CD4-positive, CD25-positive, alpha-beta regulatory T cell (primary cell): Measurements from ENCODE around the gene VSTM4. TPM values are rescaled to one million over a fixed set of nuclear protein-coding genes. Genes with fewer than 3 reads are reported as not detected.
A peak's percentile ranks its signal among the peaks of the same experiment; 100 is the strongest.

Experiments
- ATAC-seq, 2 donors: fragments of 150-1000 bp; cut with Tn5 transposase; one replicate each; pipeline ENCODE4 v1.10.0; 2021; ENCODE audit warnings: low read depth in 2 of 2, moderate number of reproducible peaks in 2 of 2, moderate library complexity in 1 of 2
- DNase-seq, 3 donors: peaks; one replicate each; pipeline versions ENCODE4 v3.0.0 to v3.0.0-alpha.2; 2012 to 2022; ENCODE audit warnings: mixed read lengths in 1 of 3
- H3K27ac ChIP-seq: one replicate; pipeline ENCODE4 v1.7.0; 2013; ENCODE audit warnings: mild to moderate bottlenecking, low read length; ENCODE audit not compliant: insufficient read depth, poor library complexity, severe bottlenecking
- H3K27me3 ChIP-seq: one replicate; pipeline ENCODE4 v1.7.0; 2013; ENCODE audit warnings: low read length; ENCODE audit not compliant: control insufficient read depth, insufficient read depth
- H3K36me3 ChIP-seq: one replicate; pipeline ENCODE4 v1.7.0; 2013; ENCODE audit warnings: mild to moderate bottlenecking, low read length, moderate library complexity; ENCODE audit not compliant: control insufficient read depth, insufficient read depth
- H3K4me1 ChIP-seq: 2 replicates; pipeline ENCODE4 v1.7.0; 2013; ENCODE audit warnings: mild to moderate bottlenecking, low read length; ENCODE audit not compliant: insufficient read depth, control insufficient read depth, poor library complexity, severe bottlenecking
- H3K4me3 ChIP-seq: one replicate; pipeline ENCODE4 v1.7.0; 2013; ENCODE audit warnings: low read depth, mild to moderate bottlenecking, low read length, moderate library complexity
- H3K9me3 ChIP-seq, 2 experiments: 1 replicate in 1 of 2; 2 replicates in 1 of 2; pipeline ENCODE4 v1.7.0; 2013; ENCODE audit warnings: low read length in 2 of 2, mild to moderate bottlenecking in 1 of 2, moderate library complexity in 1 of 2; ENCODE audit not compliant: control insufficient read depth in 2 of 2
- H3K27ac Mint-ChIP-seq, 3 donors: one replicate each; pipeline ENCODE4 v1.8.0; 2020 to 2022; ENCODE audit warnings: mild to moderate bottlenecking in 3 of 3, mixed read lengths in 3 of 3, moderate library complexity in 2 of 3
- H3K27me3 Mint-ChIP-seq: one replicate; pipeline ENCODE4 v1.8.0; 2022; ENCODE audit warnings: mild to moderate bottlenecking, mixed read lengths
- H3K36me3 Mint-ChIP-seq: one replicate; pipeline ENCODE4 v1.8.0; 2020; ENCODE audit warnings: mixed read lengths
- H3K4me1 Mint-ChIP-seq, 4 donors: one replicate each; pipeline ENCODE4 v1.8.0; 2020 to 2022; ENCODE audit warnings: mixed read lengths in 4 of 4, mild to moderate bottlenecking in 1 of 4
- H3K4me3 Mint-ChIP-seq, 4 donors: one replicate each; pipeline ENCODE4 v1.8.0; 2020 to 2022; ENCODE audit warnings: mild to moderate bottlenecking in 4 of 4, mixed read lengths in 4 of 4, moderate library complexity in 3 of 4
- H3K9me3 Mint-ChIP-seq, 7 donors: one replicate each; pipeline ENCODE4 v1.8.0; 2020 to 2022; ENCODE audit warnings: mixed read lengths in 7 of 7, mild to moderate bottlenecking in 3 of 7, moderate library complexity in 2 of 7
- polyA plus RNA-seq, 4 donors: library from polyadenylated mRNA; unstranded; fragments of 300-500 nt; fragmentation: Illumina TruSeq; gene quantifications; one replicate each; pipeline ENCODE4 v1.2.3, GENCODE V29; 2021
- total RNA-seq: library from RNA; stranded (reverse); gene quantifications from one replicate; pipeline ENCODE4 v1.2.3, GENCODE V29; 2022

Gene VSTM4
- total and polyA plus RNA-seq, 5 donors from 2014 or later, result 0.05 TPM; not detected in 4

GRCh38 chr10:49081547-49082275 lies 33.6 kb downstream of the VSTM4 start:
- H3K27me3 Mint-ChIP-seq, result no peaks in the 10 kb centered on the region
- H3K4me1 Mint-ChIP-seq, result no peaks in the 10 kb centered on the region
- DNase-seq (no peak), ATAC-seq (no peak)
- Histone ChIP-seq H3K4me1 (no peaks in the 10 kb centered on the region), H3K9me3 (peaks cover 3 to 5% of the 10 kb centered on the region in 2 experiments), H3K27me3 (no peaks in the 10 kb centered on the region), H3K36me3 (no peaks in the 10 kb centered on the region), H3K4me3 (no peak overlapping the region), H3K27ac (no peak overlapping the region)
- no peak overlapping the region for H3K4me3 Mint-ChIP-seq
- H3K36me3 Mint-ChIP-seq, result no peaks in the 10 kb centered on the region
- H3K27ac Mint-ChIP-seq, result no peak overlapping the region
- peaks cover 0 to 6% (median 2%) of the 10 kb centered on the region in 7 donors for H3K9me3 Mint-ChIP-seq

- Mint-ChIP-seq H3K4me1 (peaks cover 0 to 2% (median 0%) of the 10 kb centered on the region in 4 donors), H3K36me3 (no peaks in the 10 kb centered on the region), H3K27ac (no peak overlapping the region), H3K27me3 (no peaks in the 10 kb centered on the region), H3K9me3 (peaks cover 0 to 3% (median 0%) of the 10 kb centered on the region in 7 donors), H3K4me3 (no peak overlapping the region)
- Histone ChIP-seq H3K36me3 (no peaks in the 10 kb centered on the region), H3K4me3 (no peak overlapping the region), H3K27me3 (no peaks in the 10 kb centered on the region), H3K9me3 (no peaks in the 10 kb centered on the region), H3K27ac (no peak overlapping the region), H3K4me1 (no peaks in the 10 kb centered on the region)
- ATAC-seq (no peak), DNase-seq (no peak)
These were observed 34.4 kb downstream of the VSTM4 start for GRCh38 chr10:49080965-49081364.

- Mint-ChIP-seq H3K4me3 (no peak overlapping the region), H3K27me3 (no peaks in the 10 kb centered on the region), H3K36me3 (no peaks in the 10 kb centered on the region), H3K9me3 (peaks cover 0 to 4% (median 0%) of the 10 kb centered on the region in 7 donors), H3K4me1 (peaks cover 0 to 2% (median 0%) of the 10 kb centered on the region in 4 donors), H3K27ac (no peak overlapping the region)
- DNase-seq, result peak in 1 of 3 donors; percentile 64
- no peaks in the 10 kb centered on the region for H3K36me3 ChIP-seq
- H3K9me3 ChIP-seq, result no peaks in the 10 kb centered on the region
- no peak overlapping the region for H3K27ac ChIP-seq
- no peaks in the 10 kb centered on the region for H3K27me3 ChIP-seq
- H3K4me1 ChIP-seq, result no peaks in the 10 kb centered on the region
- ATAC-seq, result no peak
- H3K4me3 ChIP-seq, result no peak overlapping the region
These were observed 35.3 kb downstream of the VSTM4 start for GRCh38 chr10:49080071-49080470.

GRCh38 chr10:49079499-49079898 lies 35.8 kb downstream of the VSTM4 start:
- no peak overlapping the region for H3K27ac Mint-ChIP-seq

GRCh38 chr10:49079072-49079471 lies 36.2 kb downstream of the VSTM4 start:
- Mint-ChIP-seq H3K4me3 (no peak overlapping the region), H3K9me3 (peaks cover 0 to 4% (median 0%) of the 10 kb centered on the region in 7 donors), H3K27ac (no peak overlapping the region), H3K27me3 (no peaks in the 10 kb centered on the region), H3K36me3 (no peaks in the 10 kb centered on the region), H3K4me1 (peaks cover 0 to 2% (median 0%) of the 10 kb centered on the region in 4 donors)
- Histone ChIP-seq H3K4me1 (no peaks in the 10 kb centered on the region), H3K27ac (no peak overlapping the region), H3K36me3 (no peaks in the 10 kb centered on the region), H3K9me3 (no peaks in the 10 kb centered on the region), H3K27me3 (no peaks in the 10 kb centered on the region), H3K4me3 (no peak overlapping the region)
- no peak for DNase-seq
- no peak for ATAC-seq

More at GRCh38 chr10:49079499-49079898, 35.8 kb downstream of the VSTM4 start:
- Mint-ChIP-seq H3K9me3 (peaks cover 0 to 4% (median 0%) of the 10 kb centered on the region in 7 donors), H3K4me1 (peaks cover 0 to 2% (median 0%) of the 10 kb centered on the region in 4 donors), H3K27me3 (no peaks in the 10 kb centered on the region), H3K4me3 (no peak overlapping the region), H3K36me3 (no peaks in the 10 kb centered on the region)
- Histone ChIP-seq H3K4me1 (no peaks in the 10 kb centered on the region), H3K9me3 (no peaks in the 10 kb centered on the region), H3K27ac (no peak overlapping the region), H3K36me3 (no peaks in the 10 kb centered on the region), H3K27me3 (no peaks in the 10 kb centered on the region), H3K4me3 (no peak overlapping the region)
- DNase-seq (no peak), ATAC-seq (no peak)

GRCh38 chr10:49078433-49078832 lies 36.9 kb downstream of the VSTM4 start:
- ATAC-seq, result no peak
- no peaks in the 10 kb centered on the region for H3K36me3 ChIP-seq
- peaks cover 0 to 2% (median 0%) of the 10 kb centered on the region in 4 donors for H3K4me1 Mint-ChIP-seq
- no peak overlapping the region for H3K4me3 Mint-ChIP-seq
- H3K36me3 Mint-ChIP-seq, result no peaks in the 10 kb centered on the region
- no peaks in the 10 kb centered on the region for H3K9me3 ChIP-seq
- no peak overlapping the region for H3K27ac ChIP-seq
- H3K4me1 ChIP-seq, result no peaks in the 10 kb centered on the region
- no peak for DNase-seq
- no peak overlapping the region for H3K27ac Mint-ChIP-seq
- no peaks in the 10 kb centered on the region for H3K27me3 Mint-ChIP-seq
- peaks cover 0 to 4% (median 0%) of the 10 kb centered on the region in 7 donors for H3K9me3 Mint-ChIP-seq
- no peaks in the 10 kb centered on the region for H3K27me3 ChIP-seq
- no peak overlapping the region for H3K4me3 ChIP-seq

GRCh38 chr10:49076741-49077521 lies 38.4 kb downstream of the VSTM4 start:
- Mint-ChIP-seq H3K36me3 (no peaks in the 10 kb centered on the region), H3K9me3 (peaks cover 0 to 5% (median 0%) of the 10 kb centered on the region in 7 donors), H3K4me3 (no peak overlapping the region), H3K4me1 (peaks cover 0 to 2% (median 0%) of the 10 kb centered on the region in 4 donors), H3K27me3 (no peaks in the 10 kb centered on the region), H3K27ac (no peak overlapping the region)
- no peak overlapping the region for H3K27ac ChIP-seq
- no peaks in the 10 kb centered on the region for H3K4me1 ChIP-seq
- H3K36me3 ChIP-seq, result no peaks in the 10 kb centered on the region
- no peaks in the 10 kb centered on the region for H3K27me3 ChIP-seq
- DNase-seq, result peak in 1 of 3 donors; percentile 8
- H3K9me3 ChIP-seq, result no peaks in the 10 kb centered on the region
- ATAC-seq, result no peak
- no peak overlapping the region for H3K4me3 ChIP-seq
